K562 (cell line): ENCODE data around the gene SLC25A5. TPM values are rescaled to one million over a fixed set of nuclear protein-coding genes. Genes with fewer than 3 reads are reported as not detected.

Experiments
- ATAC-seq: fragments of 200-7000 bp; cut with Tn5 transposase; 3 replicates; pipeline ENCODE4 v1.9.1; 2020; ENCODE audit warnings: moderate library complexity
- BruUV-seq: library from RNA; stranded (reverse); fragments of 400-500 nt; replicated peaks from 2 replicates; lab custom pipeline; 2021; lab: Mats Ljungman, UMichigan
- CTCF ChIA-PET: fragments of 300-600 bp; formaldehyde crosslinking; extraction: SDS; loops from one replicate; lab custom pipeline; 2021; ENCODE audit warnings: low intra/inter-chr PET ratio; lab: Yijun Ruan, JAX
- POLR2A ChIA-PET: fragments of 300-600, 350-650 bp; sonication (Branson Sonifier 250); formaldehyde crosslinking; extraction: SDS; loops from one replicate; lab custom pipeline; 2021; ENCODE audit warnings: antibody characterized with exemption, inconsistent platforms; lab: Yijun Ruan, JAX
- DNase-seq, 4 experiments: peaks; one replicate each; pipeline versions ENCODE4 v3.0.0 to v3.0.0-alpha.2; 2011 to 2018; ENCODE audit warnings: low spot score in 3 of 4, mixed read lengths in 3 of 4; ENCODE audit errors: extremely low read depth in 1 of 4
- FAIRE-seq: peaks from 2 replicates; lab custom pipeline; 2011; peaks lifted over from hg19 to GRCh38; lab: Jason Lieb, UNC
- H2AFZ ChIP-seq: 2 replicates; pipeline ENCODE4 v1.6.0; 2011; ENCODE audit warnings: low read depth, low read length, control low read depth, inconsistent platforms
- H3K27ac ChIP-seq: fragments of 200-600 bp; 3 replicates; pipeline ENCODE4 v1.8.0; 2011; ENCODE audit warnings: low read depth, mild to moderate bottlenecking, control low read depth, inconsistent platforms, low read length, moderate library complexity, mixed read lengths; ENCODE audit errors: extremely low read depth
- H3K27me3 ChIP-seq, 2 experiments: fragments of 300-600 bp in 1 of 2; 2 replicates in 1 of 2; 3 replicates in 1 of 2; pipeline versions ENCODE4 v1.6.0 to v1.8.0; 2011; ENCODE audit warnings: inconsistent platforms in 2 of 2, low read length in 2 of 2, mild to moderate bottlenecking in 1 of 2, mixed read lengths in 1 of 2, moderate library complexity in 1 of 2; ENCODE audit not compliant: control insufficient read depth in 2 of 2, insufficient read depth in 2 of 2
- H3K36me3 ChIP-seq: fragments of 300-600 bp; 3 replicates; pipeline ENCODE4 v1.8.0; 2011; ENCODE audit warnings: mild to moderate bottlenecking, low read length, inconsistent platforms; ENCODE audit not compliant: control insufficient read depth, insufficient read depth
- H3K4me1 ChIP-seq, 2 experiments: fragments of 200-600 bp in 1 of 2; replicated peaks in 1 of 2; 2 replicates in 1 of 2; 3 replicates in 1 of 2; pipeline versions ENCODE4 v1.5.1 to v1.8.0; 2011; ENCODE audit warnings: inconsistent platforms in 2 of 2, low read length in 2 of 2, mild to moderate bottlenecking in 1 of 2, mixed read lengths in 1 of 2, moderate library complexity in 1 of 2; ENCODE audit not compliant: control insufficient read depth in 2 of 2, insufficient read depth in 2 of 2
- H3K4me2 ChIP-seq: 2 replicates; pipeline ENCODE4 v1.6.1; 2011; ENCODE audit warnings: low read length, control low read depth, inconsistent platforms, mixed read lengths; ENCODE audit not compliant: insufficient read depth
- H3K4me3 ChIP-seq: fragments of 200-600 bp; sonication (generic), shearing (Covaris generic); 2 replicates; pipeline ENCODE4 v1.5.1; 2016; ENCODE audit warnings: control low read depth, inconsistent platforms
- H3K79me2 ChIP-seq: fragments of 200-600 bp; 3 replicates; pipeline ENCODE4 v1.8.0; 2011; ENCODE audit warnings: low read length, inconsistent platforms; ENCODE audit not compliant: control insufficient read depth, insufficient read depth
- H3K9ac ChIP-seq, 2 experiments: 2 replicates each; pipeline versions ENCODE4 v1.6.0 to v1.6.1; 2011; ENCODE audit warnings: low read depth in 2 of 2, low read length in 2 of 2, control low read depth in 1 of 2, inconsistent platforms in 1 of 2, mild to moderate bottlenecking in 1 of 2, mixed read lengths in 1 of 2; ENCODE audit not compliant: insufficient read depth in 1 of 2
- H3K9me1 ChIP-seq: one replicate; pipeline ENCODE4 v1.6.0; 2011; ENCODE audit warnings: inconsistent platforms, mild to moderate bottlenecking, low read length, moderate library complexity; ENCODE audit not compliant: control insufficient read depth, insufficient read depth
- H3K9me3 ChIP-seq: replicated peaks from 2 replicates; pipeline ENCODE4 v1.5.1; 2011; ENCODE audit warnings: low read depth, low read length, inconsistent platforms; ENCODE audit not compliant: control insufficient read depth, insufficient read depth
- H4K20me1 ChIP-seq: replicated peaks from 2 replicates; pipeline ENCODE4 v1.6.1; 2011; ENCODE audit warnings: low read length, inconsistent platforms, mixed read lengths; ENCODE audit not compliant: control insufficient read depth, insufficient read depth
- CREM ChIP-seq: IDR thresholded peaks from 2 replicates; pipeline ENCODE4 v1.6.1; 2014; ENCODE audit warnings: antibody characterized with exemption, low read depth
- ERF ChIP-seq: fragments of 450-650 bp; formaldehyde crosslinking; IDR thresholded peaks from 2 replicates; pipeline ENCODE4 v1.4.0; 2020; ENCODE audit warnings: mild to moderate bottlenecking, mixed read lengths
- MCM2 ChIP-seq: fragments of 450-650 bp; IDR thresholded peaks from 2 replicates; pipeline ENCODE4 v1.6.1; 2017; ENCODE audit warnings: low read depth, mild to moderate bottlenecking
- MXD1 ChIP-seq: fragments of 250-450 bp; sonication (Bioruptor Pico); IDR thresholded peaks from 2 replicates; pipeline ENCODE4 v1.8.0; 2021; ENCODE audit warnings: borderline replicate concordance, mild to moderate bottlenecking, moderate library complexity; ENCODE audit not compliant: poor library complexity, severe bottlenecking
- PRMT5 ChIP-seq: sonication (generic); formaldehyde crosslinking; IDR thresholded peaks from 2 replicates; pipeline ENCODE4 v1.5.0; 2020; ENCODE audit warnings: missing genetic modification reagents
- SAFB2 ChIP-seq: fragments of 200-400 bp; formaldehyde crosslinking; IDR thresholded peaks from 2 replicates; pipeline ENCODE4 v1.6.1; 2018; ENCODE audit warnings: borderline replicate concordance, low read length, low read depth, moderate library complexity; ENCODE audit not compliant: severe bottlenecking
- TCFL5 ChIP-seq: fragments of 250-450 bp; sonication (Bioruptor Pico); conservative IDR thresholded peaks from 2 replicates; pipeline ENCODE4 v1.6.1; 2021; ENCODE audit warnings: mild to moderate bottlenecking, moderate library complexity, matching md5 sums
- THRB ChIP-seq: fragments of 450-650 bp; formaldehyde crosslinking; conservative IDR thresholded peaks from 2 replicates; pipeline ENCODE4 v1.4.0; 2022; ENCODE audit warnings: mild to moderate bottlenecking, missing genetic modification characterization
- ZNF12 ChIP-seq: sonication (generic); formaldehyde crosslinking; IDR thresholded peaks from 2 replicates; pipeline ENCODE4 v1.4.0; 2020; ENCODE audit warnings: mild to moderate bottlenecking, missing genetic modification reagents
- ZNF431 ChIP-seq: sonication (generic); formaldehyde crosslinking; IDR thresholded peaks from 2 replicates; pipeline ENCODE4 v1.8.0; 2022; ENCODE audit warnings: mild to moderate bottlenecking, missing genetic modification reagents
- ZNF589 ChIP-seq: fragments of 200-800 bp; sonication (Bioruptor generic); IDR thresholded peaks from 2 replicates; pipeline ENCODE4 v1.6.1; 2016; ENCODE audit warnings: low read depth, missing genetic modification characterization, missing compliant biosample characterization
- ZNF695 ChIP-seq: fragments of 450-650 bp; formaldehyde crosslinking; IDR thresholded peaks from 2 replicates; pipeline ENCODE4 v1.4.0; 2020; ENCODE audit warnings: mild to moderate bottlenecking, moderate library complexity
- ZNF75A ChIP-seq: fragments of 450-650 bp; formaldehyde crosslinking; IDR thresholded peaks from 2 replicates; pipeline ENCODE4 v1.4.0; 2020; ENCODE audit warnings: mild to moderate bottlenecking
- WGBS: fragments of 100-300 bp; shearing (Covaris generic); methylation state at CpG from one replicate; pipeline ENCODE4 v1.1.6; 2016; ENCODE audit warnings: low coverage, mixed read lengths; ENCODE audit not compliant: insufficient coverage; ENCODE audit errors: missing lambda C conversion rate; 5-methylcytosine and 5-hydroxymethylcytosine counted together
- in situ Hi-C: fragments of 300-500 bp; cut with MboI; formaldehyde crosslinking; loops from 4 replicates; pipeline ENCODE4 v1.15.0; 2018; ENCODE audit warnings: inconsistent platforms, mixed read lengths
- intact Hi-C: fragments of 100-400 bp; cut with micrococcal nuclease; formaldehyde crosslinking; loops from 2 replicates; pipeline ENCODE4 v1.14.2; 2022
- polyA plus RNA-seq, 8 experiments: library from polyadenylated mRNA; depleted of rRNA in 4 of 8; stranded (reverse) in 5 of 8; unstranded in 3 of 8; fragments of >200 nt; fragmentation: Nextera tagmentation in 2 of 8; fragmentation: Illumina TruSeq in 1 of 8; extraction: Ambion mirVana in 2 of 8; extraction: Trizol in 1 of 8; gene quantifications; 2 replicates each; pipeline versions ENCODE4 v1.2.1 to v1.2.3, GENCODE V29; 2011 to 2014; ENCODE audit warnings: inconsistent platforms in 1 of 8, missing spikeins in 1 of 8
- total RNA-seq, 7 experiments: library from RNA; depleted of rRNA in 6 of 7; stranded (reverse); fragments of >200 nt in 6 of 7; fragmentation: Illumina TruSeq in 2 of 7; extraction: Trizol in 2 of 7; gene quantifications; 2 replicates each; pipeline versions ENCODE4 v1.2.1 to v1.2.3, GENCODE V29; 2011 to 2021; ENCODE audit warnings: low replicate concordance in 1 of 7

SLC25A5 gene
- total and polyA plus RNA-seq, 9 of the 15 experiments (the other 6 are each of a cell fraction or from before 2014, with no cell fraction given) = 470 to 5,247 (median 596) TPM

- Histone ChIP-seq H4K20me1 (no peaks in the 10 kb centered on the region), H3K4me2 (no peak overlapping the region), H3K9me3 (peaks cover 1% of the 10 kb centered on the region; the same call in 1 of the 2 replicates), H3K79me2 (no peaks in the 10 kb centered on the region), H3K9me1 (no peaks in the 10 kb centered on the region), H3K36me3 (no peaks in the 10 kb centered on the region), H3K4me1 (no peaks in the 10 kb centered on the region; a peak in 1 of 5 replicates), H3K4me3 (no peak overlapping the region), H3K9ac (no peak overlapping the region), H3K27me3 (no peaks in the 10 kb centered on the region), H3K27ac (no peak overlapping the region), H2AFZ (no peak overlapping the region)
- CTCF ChIA-PET = no interaction called here
- POLR2A ChIA-PET = no interaction called here
- 55% methylated on average over 4 of the region's 4 CpGs for WGBS
- no peak for TF ChIP-seq MXD1 (CRISPR knock-in tag)
- intact Hi-C loops = no loop called here
- no peak for ATAC-seq
- FAIRE-seq = no peak
- DNase-seq = no peak
- in situ Hi-C loops = no loop called here
- no TSS peak for BruUV-seq
Observed at GRCh38 chrX:119459181-119459580, 9.1 kb upstream of the SLC25A5 start.

GRCh38 chrX:119465555-119465954, 2.7 kb upstream of the SLC25A5 start:
- no peak overlapping the region for H3K4me2 ChIP-seq
- peaks cover 25% of the 10 kb centered on the region for H3K79me2 ChIP-seq
- no peak overlapping the region for H3K9ac ChIP-seq
- H3K9me1 ChIP-seq = peaks cover 2% of the 10 kb centered on the region
- no peak for ATAC-seq
- peaks cover 17% of the 10 kb centered on the region for H3K36me3 ChIP-seq
- H3K27ac ChIP-seq = no peak overlapping the region
- no peaks in the 10 kb centered on the region for H3K27me3 ChIP-seq
- FAIRE-seq = no peak
- no peak overlapping the region for H2AFZ ChIP-seq
- CTCF ChIA-PET = no interaction called here
- no TSS peak for BruUV-seq
- H3K9me3 ChIP-seq = no peaks in the 10 kb centered on the region
- 59% methylated on average over 3 of the region's 3 CpGs for WGBS
- no peak for DNase-seq
- intact Hi-C loops (no loop called here), in situ Hi-C loops (no loop called here)
- POLR2A ChIA-PET = interaction anchor here (0.6 to 0.8 kb wide), 2 partner anchors 244 to 264 kb away, joined by 3 to 5 read pairs; no protein-coding TSS in a partner anchor
- TF ChIP-seq ERF (CRISPR knock-in tag) (no peak), SAFB2 (no peak), CREM (no peak), ZNF589 (CRISPR knock-in tag) (no peak), THRB (CRISPR knock-in tag) (no peak), ZNF695 (no peak), PRMT5 (CRISPR knock-in tag) (no peak), ZNF431 (CRISPR knock-in tag) (no peak), TCFL5 (CRISPR knock-in tag) (no peak), MCM2 (no peak), ZNF12 (CRISPR knock-in tag) (no peak), ZNF75A (CRISPR knock-in tag) (no peak)
- H3K4me3 ChIP-seq = no peak overlapping the region
- peaks cover 14 to 18% of the 10 kb centered on the region in 2 experiments; a peak in 4 of 5 replicates for H3K4me1 ChIP-seq
- peaks cover 16% of the 10 kb centered on the region for H4K20me1 ChIP-seq
